ENCODE data around the gene RNASEH2C.

Gene RNASEH2C

GRCh38 chr11:65680192-65680743 is 40.3 kb downstream of the RNASEH2C start:
- no peaks in the 10 kb centered on the region for H3K9me3 ChIP-seq (ENCODE audit: control insufficient read depth in 1 of 2, low read length in 2 of 2)
- no peak overlapping the region for H3K27ac ChIP-seq (ENCODE audit: low read length)
- H3K36me3 ChIP-seq (ENCODE audit: control insufficient read depth in 1 of 2, insufficient read depth in 2 of 2, low read length in 2 of 2) = no peaks in the 10 kb centered on the region
- no peaks in the 10 kb centered on the region for H3K27me3 ChIP-seq (ENCODE audit: low read depth, low read length)
- H3K4me3 ChIP-seq (ENCODE audit: low read depth in 1 of 2, low read length in 2 of 2) = no peak overlapping the region
- no peaks in the 10 kb centered on the region for H3K4me1 ChIP-seq (ENCODE audit: control insufficient read depth in 1 of 2, insufficient read depth in 2 of 2, low read length in 2 of 2)

GRCh38 chr11:65672982-65673381 is 47.6 kb downstream of the RNASEH2C start:
- H3K4me1 ChIP-seq (ENCODE audit: control insufficient read depth in 1 of 2, insufficient read depth in 2 of 2, low read length in 2 of 2) = no peaks in the 10 kb centered on the region
- H3K4me3 ChIP-seq (ENCODE audit: low read depth in 1 of 2, low read length in 2 of 2) = no peak overlapping the region
- no peaks in the 10 kb centered on the region for H3K27me3 ChIP-seq (ENCODE audit: low read depth, low read length)
- no peak overlapping the region for H3K27ac ChIP-seq (ENCODE audit: low read length)
- H3K9me3 ChIP-seq (ENCODE audit: control insufficient read depth in 1 of 2, low read length in 2 of 2) = no peaks in the 10 kb centered on the region
- no peaks in the 10 kb centered on the region for H3K36me3 ChIP-seq (ENCODE audit: control insufficient read depth in 1 of 2, insufficient read depth in 2 of 2, low read length in 2 of 2)

GRCh38 chr11:65672180-65672860 is 48.3 kb downstream of the RNASEH2C start:
- no peak overlapping the region for H3K4me3 ChIP-seq (ENCODE audit: low read depth in 1 of 2, low read length in 2 of 2)
- no peaks in the 10 kb centered on the region for H3K36me3 ChIP-seq (ENCODE audit: control insufficient read depth in 1 of 2, insufficient read depth in 2 of 2, low read length in 2 of 2)
- no peaks in the 10 kb centered on the region for H3K9me3 ChIP-seq (ENCODE audit: control insufficient read depth in 1 of 2, low read length in 2 of 2)
- H3K27ac ChIP-seq (ENCODE audit: low read length) = no peak overlapping the region
- H3K4me1 ChIP-seq (ENCODE audit: control insufficient read depth in 1 of 2, insufficient read depth in 2 of 2, low read length in 2 of 2) = no peaks in the 10 kb centered on the region
- H3K27me3 ChIP-seq (ENCODE audit: low read depth, low read length) = no peaks in the 10 kb centered on the region

All from muscle layer of duodenum (tissue), 2 donors.